DOHH2 (cell line): ENCODE results near the gene FAM200A.

ENCODE experiments used
- H3F3A ChIP-seq: fragments of 200-600 bp; sonication (generic), shearing (Covaris generic); 2 replicates; pipeline ENCODE4 v1.6.0; 2016; ENCODE audit warnings: antibody characterized with exemption, mild to moderate bottlenecking; ENCODE audit not compliant: control insufficient read depth, insufficient read depth
- H3K27ac ChIP-seq: fragments of 200-600 bp; sonication (generic); 2 replicates; pipeline ENCODE4 v1.5.1; 2014; ENCODE audit warnings: low read depth, mild to moderate bottlenecking, low read length, moderate library complexity
- H3K27me3 ChIP-seq: fragments of 200-600 bp; sonication (generic); 2 replicates; pipeline ENCODE4 v1.6.1; 2014; ENCODE audit warnings: mild to moderate bottlenecking, low read length, mixed read lengths; ENCODE audit not compliant: control insufficient read depth
- H3K36me3 ChIP-seq: fragments of 200-600 bp; sonication (generic); 2 replicates; pipeline ENCODE4 v1.6.1; 2014; ENCODE audit warnings: mild to moderate bottlenecking, low read length, moderate library complexity, mixed read lengths; ENCODE audit not compliant: control insufficient read depth
- H3K4me1 ChIP-seq: fragments of 200-600 bp; sonication (generic); 2 replicates; pipeline ENCODE4 v1.6.1; 2014; ENCODE audit warnings: mild to moderate bottlenecking, low read length, mixed read lengths; ENCODE audit not compliant: control insufficient read depth
- H3K4me2 ChIP-seq: fragments of 200-600 bp; sonication (generic); 2 replicates; pipeline ENCODE4 v1.6.0; 2014; ENCODE audit warnings: mild to moderate bottlenecking, low read length, moderate library complexity
- H3K4me3 ChIP-seq: fragments of 200-600 bp; sonication (generic); 2 replicates; pipeline ENCODE4 v1.5.1; 2014; ENCODE audit warnings: mild to moderate bottlenecking, low read length, mixed read lengths
- H3K79me2 ChIP-seq: fragments of 200-600 bp; sonication (generic); 2 replicates; pipeline ENCODE4 v1.6.1; 2014; ENCODE audit warnings: mild to moderate bottlenecking, low read length, mixed read lengths; ENCODE audit not compliant: control insufficient read depth
- H3K9me2 ChIP-seq: fragments of 200-600 bp; sonication (generic); replicated peaks from 2 replicates; pipeline ENCODE4 v1.6.1; 2014; ENCODE audit warnings: mild to moderate bottlenecking, low read length, mixed read lengths; ENCODE audit not compliant: control insufficient read depth
- H3K9me3 ChIP-seq: fragments of 200-600 bp; sonication (generic); 2 replicates; pipeline ENCODE4 v1.6.1; 2014; ENCODE audit warnings: antibody characterized with exemption, low read length, mixed read lengths; ENCODE audit not compliant: control insufficient read depth, insufficient read depth
- H4K20me1 ChIP-seq: fragments of 200-600 bp; sonication (generic); 2 replicates; pipeline ENCODE4 v1.6.0; 2014; ENCODE audit warnings: low read depth, mild to moderate bottlenecking, antibody characterized with exemption, low read length, moderate library complexity; ENCODE audit not compliant: control insufficient read depth, insufficient read depth
- EZH2phosphoT487 ChIP-seq: fragments of 200-600 bp; sonication (generic); IDR thresholded peaks from 2 replicates; pipeline ENCODE4 v1.6.1; 2017; ENCODE audit warnings: borderline replicate concordance, mild to moderate bottlenecking, antibody characterized with exemption, low read length, moderate library complexity, mixed read lengths
- TF ChIP-seq, protein P1 (sequence below): fragments of 200-600 bp; sonication (generic); IDR thresholded peaks from one replicate; pipeline ENCODE4 v1.5.1; 2014; ENCODE audit warnings: antibody characterized with exemption, mild to moderate bottlenecking, low read depth, low read length; ENCODE audit not compliant: poor library complexity, severe bottlenecking

Gene FAM200A

DNA sequence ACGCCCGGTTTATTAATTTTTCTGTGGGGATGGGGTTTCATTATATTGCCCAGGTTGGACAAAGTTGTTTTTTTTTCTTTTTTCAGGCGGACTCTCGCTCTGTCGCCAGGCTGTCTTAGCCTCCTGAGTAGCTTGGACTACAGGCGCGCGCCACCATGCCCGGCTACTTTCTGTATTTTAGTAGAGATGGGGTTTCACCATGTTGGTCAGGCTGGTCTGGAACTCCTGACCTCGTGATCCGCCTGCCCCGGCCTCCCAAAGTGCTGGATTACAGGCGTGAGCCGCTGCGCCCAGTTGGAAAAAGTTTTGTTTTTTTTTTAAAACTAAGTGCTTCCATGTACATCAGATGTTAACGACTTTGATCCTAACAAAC lies 51.3 kb downstream of the FAM200A start:
- TF ChIP-seq EZH2phosphoT487 = no peak
- TF ChIP-seq, protein P1, sequence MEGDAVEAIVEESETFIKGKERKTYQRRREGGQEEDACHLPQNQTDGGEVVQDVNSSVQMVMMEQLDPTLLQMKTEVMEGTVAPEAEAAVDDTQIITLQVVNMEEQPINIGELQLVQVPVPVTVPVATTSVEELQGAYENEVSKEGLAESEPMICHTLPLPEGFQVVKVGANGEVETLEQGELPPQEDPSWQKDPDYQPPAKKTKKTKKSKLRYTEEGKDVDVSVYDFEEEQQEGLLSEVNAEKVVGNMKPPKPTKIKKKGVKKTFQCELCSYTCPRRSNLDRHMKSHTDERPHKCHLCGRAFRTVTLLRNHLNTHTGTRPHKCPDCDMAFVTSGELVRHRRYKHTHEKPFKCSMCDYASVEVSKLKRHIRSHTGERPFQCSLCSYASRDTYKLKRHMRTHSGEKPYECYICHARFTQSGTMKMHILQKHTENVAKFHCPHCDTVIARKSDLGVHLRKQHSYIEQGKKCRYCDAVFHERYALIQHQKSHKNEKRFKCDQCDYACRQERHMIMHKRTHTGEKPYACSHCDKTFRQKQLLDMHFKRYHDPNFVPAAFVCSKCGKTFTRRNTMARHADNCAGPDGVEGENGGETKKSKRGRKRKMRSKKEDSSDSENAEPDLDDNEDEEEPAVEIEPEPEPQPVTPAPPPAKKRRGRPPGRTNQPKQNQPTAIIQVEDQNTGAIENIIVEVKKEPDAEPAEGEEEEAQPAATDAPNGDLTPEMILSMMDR = no peak
- peak overlapping the region; percentile 79 for H3K27ac ChIP-seq
- peaks cover 9% of the 10 kb centered on the region for H3F3A ChIP-seq
- peak overlapping the region; percentile 88 for H3K4me2 ChIP-seq
- peaks cover 17% of the 10 kb centered on the region for H4K20me1 ChIP-seq
- peaks cover 29% of the 10 kb centered on the region for H3K4me1 ChIP-seq
- peaks cover 67% of the 10 kb centered on the region for H3K79me2 ChIP-seq
- no peaks in the 10 kb centered on the region for H3K27me3 ChIP-seq
- H3K36me3 ChIP-seq = peaks cover 50% of the 10 kb centered on the region
- H3K4me3 ChIP-seq = peak overlapping the region; percentile 96
- no peaks in the 10 kb centered on the region for H3K9me2 ChIP-seq
- peaks cover 10% of the 10 kb centered on the region; the same call in 1 of the 2 replicates for H3K9me3 ChIP-seq

DNA sequence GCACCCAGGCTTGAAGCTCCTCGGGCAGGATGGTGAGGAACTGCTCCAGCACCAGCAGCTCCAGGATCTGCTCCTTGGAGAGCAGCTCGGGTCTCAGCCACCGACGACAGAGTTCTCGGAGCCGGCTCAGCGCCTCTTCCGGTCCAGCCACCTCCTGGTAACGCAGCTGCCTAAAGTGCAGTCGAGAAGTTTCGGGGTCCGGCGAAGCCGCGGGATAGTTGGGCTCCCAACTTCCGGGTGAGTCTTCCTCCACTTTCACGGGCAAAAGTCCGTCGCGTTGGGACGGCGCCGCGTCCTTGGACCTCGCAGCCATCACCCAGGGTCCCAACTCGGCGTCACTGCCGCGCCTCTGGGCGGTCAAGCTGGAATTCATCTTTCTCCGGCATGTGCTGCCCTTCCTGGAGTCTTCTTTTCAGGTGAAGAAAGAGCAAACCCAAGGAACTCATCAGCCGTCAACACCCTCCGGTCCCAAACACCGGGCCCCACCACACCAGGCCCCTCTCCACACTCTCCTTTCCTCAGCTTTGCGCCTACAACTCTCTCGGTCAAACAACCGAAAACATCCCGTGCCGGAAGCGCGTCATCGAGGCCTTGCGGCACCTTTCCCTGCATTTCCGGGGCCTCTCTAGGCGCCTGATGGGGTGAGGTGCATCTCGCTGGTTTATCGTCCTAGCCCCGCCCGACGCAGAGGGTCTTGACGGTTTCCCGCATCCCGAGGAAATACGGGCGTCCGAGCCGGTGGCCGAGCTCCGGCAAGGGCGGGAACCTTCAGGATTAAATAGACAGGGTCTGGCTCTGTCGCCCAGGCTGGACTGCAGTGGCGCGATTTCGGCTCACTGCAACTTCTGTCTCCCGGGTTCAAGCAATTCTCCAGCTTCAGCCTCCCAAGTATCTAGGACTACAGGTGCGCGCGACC lies 51.9 kb downstream of the FAM200A start, which contains the start of gene ZNF394:
TSS of gene ZNF394 (minus strand) at position 561 of the 916 bp plus-strand sequence. CDS start at position 373, 188 bp downstream.
- H3K4me1 ChIP-seq = peaks cover 27% of the 10 kb centered on the region
- no peaks in the 10 kb centered on the region for H3K9me2 ChIP-seq
- peaks cover 67% of the 10 kb centered on the region for H3K79me2 ChIP-seq
- H3F3A ChIP-seq = peaks cover 9% of the 10 kb centered on the region
- H3K36me3 ChIP-seq = peaks cover 53% of the 10 kb centered on the region
- no peaks in the 10 kb centered on the region for H3K27me3 ChIP-seq
- peak within 1 kb of the TSS; percentile 96 for H3K4me3 ChIP-seq
- peaks cover 10% of the 10 kb centered on the region; the same call in 1 of the 2 replicates for H3K9me3 ChIP-seq
- H4K20me1 ChIP-seq = peaks cover 17% of the 10 kb centered on the region
- TF ChIP-seq, protein P1 = peak; percentile 38
- no peak for TF ChIP-seq EZH2phosphoT487
- H3K27ac ChIP-seq = peak within 1 kb of the TSS; percentile 79
- H3K4me2 ChIP-seq = peak within 1 kb of the TSS; percentile 88

DNA sequence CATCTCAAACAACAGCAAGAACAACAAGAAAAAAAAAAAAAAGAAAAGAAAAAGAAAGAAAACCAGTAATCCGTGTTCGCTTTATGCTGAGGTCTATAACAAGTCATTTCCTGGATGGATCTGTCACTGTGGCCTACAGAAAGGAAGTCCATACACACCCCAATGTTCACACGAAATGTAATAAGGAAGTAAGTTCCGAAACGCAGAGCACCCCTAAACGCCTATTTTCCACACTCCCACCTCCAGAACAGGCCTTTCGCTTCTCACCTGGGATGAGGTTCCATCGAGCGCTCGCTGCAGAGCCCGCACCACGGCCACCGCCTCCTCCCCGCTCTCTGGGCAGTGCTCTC lies 52.6 kb downstream of the FAM200A start:
- Histone ChIP-seq H3K79me2 (peaks cover 73% of the 10 kb centered on the region), H3K9me3 (peaks cover 11% of the 10 kb centered on the region), H3K4me3 (peak overlapping the region; percentile 96), H3K9me2 (no peaks in the 10 kb centered on the region), H3K36me3 (peaks cover 59% of the 10 kb centered on the region), H3K27me3 (no peaks in the 10 kb centered on the region), H3K4me1 (peaks cover 27% of the 10 kb centered on the region), H3K27ac (peak overlapping the region; percentile 79), H3F3A (peaks cover 9% of the 10 kb centered on the region), H3K4me2 (peak overlapping the region; percentile 88), H4K20me1 (peaks cover 17% of the 10 kb centered on the region)
- TF ChIP-seq, protein P1 = no peak
- no peak for TF ChIP-seq EZH2phosphoT487
